Measurements from ENCODE around the gene WDR72. TPM values are rescaled to one million over a fixed set of nuclear protein-coding genes. Genes with fewer than 3 reads are reported as not detected.

WDR72 gene
- total and polyA plus RNA-seq, 2 of the 8 experiments (the other 6 are each of a cell fraction or from before 2014, with no cell fraction given), result 1.2 to 1.9 TPM

- TF ChIP-seq CTBP2 (IDR thresholded peaks at IDR 0.05; ENCODE audit: borderline replicate concordance, insufficient read depth, insufficient read length, low read length) (no peak), SIN3A (conservative IDR thresholded peaks at IDR 0.05 in 1 of 2, IDR thresholded peaks at IDR 0.05 in 1 of 2; ENCODE audit: low read depth in 1 of 2, low read length in 2 of 2) (no peak), EGR1 (IDR thresholded peaks at IDR 0.05; ENCODE audit: borderline replicate concordance, low read depth, low read length) (no peak)
- TF ChIP-seq, protein P1, sequence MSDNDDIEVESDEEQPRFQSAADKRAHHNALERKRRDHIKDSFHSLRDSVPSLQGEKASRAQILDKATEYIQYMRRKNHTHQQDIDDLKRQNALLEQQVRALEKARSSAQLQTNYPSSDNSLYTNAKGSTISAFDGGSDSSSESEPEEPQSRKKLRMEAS (IDR thresholded peaks at IDR 0.05), result no peak
Measured at GRCh38 chr15:53589520-53590057, 169.9 kb downstream of the WDR72 start (continued).
